GM10847 (cell line): ENCODE results near the gene LGR4.

Experiments used
- POLR2A ChIP-seq: IDR thresholded peaks from 2 replicates; pipeline ENCODE4 v1.6.1; 2011; ENCODE audit not compliant: insufficient read length; ENCODE audit errors: extremely low read depth

The LGR4 gene

GRCh38 chr11:27390318-27391295 lies 82.0 kb downstream of the LGR4 start:
- TF ChIP-seq POLR2A, result no peak

- TF ChIP-seq POLR2A, result no peak
Observed at GRCh38 chr11:27388869-27389268, 83.7 kb downstream of the LGR4 start.

GRCh38 chr11:27388001-27388400 lies 84.6 kb downstream of the LGR4 start:
- TF ChIP-seq POLR2A, result no peak

GRCh38 chr11:27387362-27387761 lies 85.2 kb downstream of the LGR4 start:
- TF ChIP-seq POLR2A, result no peak

- TF ChIP-seq POLR2A, result no peak
Observed at GRCh38 chr11:27386181-27386845, 86.3 kb downstream of the LGR4 start.

GRCh38 chr11:27385245-27385644 lies 87.3 kb downstream of the LGR4 start:
- no peak for TF ChIP-seq POLR2A

- TF ChIP-seq POLR2A, result no peak
Observed at GRCh38 chr11:27384227-27384626, 88.4 kb downstream of the LGR4 start.

GRCh38 chr11:27383645-27384044 lies 88.9 kb downstream of the LGR4 start:
- no peak for TF ChIP-seq POLR2A

GRCh38 chr11:27381238-27381666 lies 91.3 kb downstream of the LGR4 start:
- no peak for TF ChIP-seq POLR2A

- no peak for TF ChIP-seq POLR2A
Observed at GRCh38 chr11:27380771-27381170, 91.8 kb downstream of the LGR4 start.

GRCh38 chr11:27379449-27379848 lies 93.1 kb downstream of the LGR4 start:
- no peak for TF ChIP-seq POLR2A

GRCh38 chr11:27375370-27375769 lies 97.2 kb downstream of the LGR4 start:
- TF ChIP-seq POLR2A, result no peak

GRCh38 chr11:27373856-27374602 lies 98.6 kb downstream of the LGR4 start:
- no peak for TF ChIP-seq POLR2A

- TF ChIP-seq POLR2A, result no peak
Observed at GRCh38 chr11:27373392-27373791, 99.2 kb downstream of the LGR4 start.

- TF ChIP-seq POLR2A, result no peak
Observed at GRCh38 chr11:27372164-27372563, 100.4 kb downstream of the LGR4 start.
